Heart right ventricle (tissue), 16 donors: Measurements from ENCODE around the gene NKD2. TPM values are rescaled to one million over a fixed set of nuclear protein-coding genes. Genes with fewer than 3 reads are reported as not detected.

Experiments used
- ATAC-seq, 8 donors: fragments of 200-7000 bp; cut with Tn5 transposase; one replicate each; pipeline ENCODE4 v1.9.1; 2020; ENCODE audit warnings: mild to moderate bottlenecking in 8 of 8, moderate library complexity in 8 of 8, moderate number of reproducible peaks in 1 of 8
- DNase-seq, 2 donors: peaks; one replicate each; pipeline ENCODE4 v3.0.0-alpha.2; 2020
- H3K27ac ChIP-seq, 10 donors: fragments of 200-600 bp; sonication (generic) in 2 of 10; one replicate each; pipeline versions ENCODE4 v1.5.0 to v1.8.0; 2020 to 2022; ENCODE audit warnings: mild to moderate bottlenecking in 3 of 10
- H3K27me3 ChIP-seq, 7 donors: fragments of 200-600 bp; one replicate each; pipeline ENCODE4 v1.8.0; 2021 to 2022; ENCODE audit warnings: mild to moderate bottlenecking in 2 of 7
- H3K36me3 ChIP-seq, 9 donors: fragments of 200-600 bp; sonication (generic) in 1 of 9; one replicate each; pipeline versions ENCODE4 v1.5.0 to v1.8.0; 2020 to 2022; ENCODE audit warnings: mild to moderate bottlenecking in 2 of 9
- H3K4me1 ChIP-seq, 9 donors: fragments of 200-600 bp; sonication (generic) in 1 of 9; one replicate each; pipeline versions ENCODE4 v1.5.0 to v1.8.0; 2020 to 2022; ENCODE audit warnings: mild to moderate bottlenecking in 4 of 9
- H3K4me3 ChIP-seq, 10 donors: fragments of 200-600 bp; sonication (generic) in 2 of 10; one replicate each; pipeline versions ENCODE4 v1.5.0 to v1.8.0; 2020 to 2022; ENCODE audit warnings: mild to moderate bottlenecking in 7 of 10, moderate library complexity in 2 of 10
- H3K9me3 ChIP-seq, 11 donors: fragments of 200-600 bp in 10 of 11; sonication (generic) in 2 of 11; one replicate each; pipeline versions ENCODE4 v1.5.0 to v1.8.0; 2013 to 2022; ENCODE audit warnings: mild to moderate bottlenecking in 2 of 11, control low read depth in 1 of 11, moderate library complexity in 1 of 11
- CTCF ChIP-seq, 9 donors: fragments of 200-600 bp; sonication (generic) in 2 of 9; IDR thresholded peaks; one replicate each; pipeline versions ENCODE4 v1.5.0 to v1.8.0; 2021 to 2022; ENCODE audit warnings: antibody characterized with exemption in 9 of 9, mild to moderate bottlenecking in 5 of 9, moderate library complexity in 1 of 9
- WGBS, 2 donors: extraction: QIAGEN DNeasy Blood & Tissue Kit; methylation state at CpG; one replicate each; pipeline ENCODE4 v1.1.7; 2013; ENCODE audit warnings: inconsistent platforms in 1 of 2; 5-methylcytosine and 5-hydroxymethylcytosine counted together
- intact Hi-C, 10 donors: fragments of 100-400 bp; cut with DNase I; formaldehyde crosslinking; loops; one replicate each; pipeline versions ENCODE4 v1.11.1 to v1.14.2; 2022
- polyA plus RNA-seq, 2 donors: library from polyadenylated mRNA; stranded (reverse); fragments of 200-250 nt; gene quantifications; one replicate each; pipeline ENCODE4 v1.2.3, GENCODE V29; 2013
- total RNA-seq, 10 donors: library from RNA; stranded (reverse); fragmentation: NEBNext Ultra II Directional in 3 of 10; extraction: Animal tissue kit (Norgen Biotek cat#: 25700) in 3 of 10; gene quantifications; one replicate each; pipeline versions ENCODE4 v1.2.1 to v1.2.4, GENCODE V29; 2021 to 2023
- donor health status: Arrhythmogenic right ventricular cardiomyopathy.
- donor health status: ischemic (EF 13 %, LVEDD 7.1; RV severe dilation, severe dysfunction).
- donor health status: healthy with polysubstance abuse.
- donor health status: DM: no; HTN: yes; CAD: no.
- donor health status: DM: no; HTN: no; CAD: no.
- donor health status: ischemic (EF 25% LVEDD 6.9; RV normal size, moderate dysfunction).
- donor health status: ischemic (EF 25% LVEDD 5.7; RV mildly dilated, moderate dysfunction).
- donor health status: healthy.
- donor health status: DM: yes; HTN: yes; CAD: no.
- donor health status: Ischemic cardiomyopathy.
- donor health status: ischemic (EF 35%, LVEDD 5.7; RV mildly dilated, moderate dysfunction).
- donor health status: nonischemic (EF 11% LVEDD 7.7; RV severe dilation, severe dysfunction).
- donor health status: DM: yes; HTN: yes; CAD: no.
- donor health status: PGD.
- donor health status: ischemic (EF 29% LVEDD 5.4; RV normal size, mild dysfunction).
- donor health status: nonischemic (EF 23%, LVEDD 6.1; RV moderate dilation, normal function).

Gene NKD2
- total and polyA plus RNA-seq, 12 donors, result 0.31 to 12.7 (median 1.8) TPM

- Histone ChIP-seq H3K36me3 (peaks cover 0 to 62% (median 20%) of the 10 kb centered on the region in 9 donors), H3K9me3 (no peaks in the 10 kb centered on the region), H3K27ac (peak overlapping the region in 7 of 10 donors; percentile 16 to 79 (median 52)), H3K27me3 (no peaks in the 10 kb centered on the region), H3K4me3 (no peak overlapping the region), H3K4me1 (peaks cover 0 to 38% (median 11%) of the 10 kb centered on the region in 9 donors)
- intact Hi-C loops, result loop anchor here in 2 of 10 donors (10.0 kb wide), 1 partner anchor 84 kb away; no protein-coding TSS in a partner anchor
- 66 to 72% methylated on average over 29 of the region's 29 CpGs for WGBS, 2 donors
- ATAC-seq (peak; percentile 9 to 57 (median 28)), DNase-seq (peak in 1 of 2 donors; percentile 44)
- no peak for TF ChIP-seq CTCF (IDR thresholded peaks at IDR 0.05)
Observed at GRCh38 chr5:1050423-1051365, 42.1 kb downstream of the NKD2 start.

- Histone ChIP-seq H3K4me3 (no peak overlapping the region), H3K27me3 (no peaks in the 10 kb centered on the region), H3K36me3 (peaks cover 0 to 68% (median 26%) of the 10 kb centered on the region in 9 donors), H3K9me3 (no peaks in the 10 kb centered on the region), H3K4me1 (peaks cover 0 to 38% (median 11%) of the 10 kb centered on the region in 9 donors), H3K27ac (peak overlapping the region in 6 of 10 donors; percentile 21 to 79 (median 57))
- no peak for TF ChIP-seq CTCF (IDR thresholded peaks at IDR 0.05)
- ATAC-seq (peak in 1 of 8 donors; percentile 1), DNase-seq (no peak)
- intact Hi-C loops, result loop anchor here in 2 of 10 donors (10.0 kb wide), 1 partner anchor 83 kb away; no protein-coding TSS in a partner anchor
- WGBS, 2 donors, result 80 to 88% methylated on average over 16 of the region's 16 CpGs
Observed at GRCh38 chr5:1051366-1051720, 42.7 kb downstream of the NKD2 start.

- TF ChIP-seq CTCF (IDR thresholded peaks at IDR 0.05), result no peak
- ATAC-seq (no peak), DNase-seq (peak in 1 of 2 donors; percentile 8)
- Histone ChIP-seq H3K4me3 (no peak overlapping the region), H3K27me3 (no peaks in the 10 kb centered on the region), H3K4me1 (peaks cover 0 to 38% (median 11%) of the 10 kb centered on the region in 9 donors), H3K36me3 (peaks cover 0 to 76% (median 32%) of the 10 kb centered on the region in 9 donors), H3K9me3 (no peaks in the 10 kb centered on the region), H3K27ac (peak overlapping the region in 8 of 10 donors; percentile 15 to 79 (median 58))
- intact Hi-C loops, result loop anchor here in 2 of 10 donors (10.0 kb wide), 1 partner anchor 83 kb away; no protein-coding TSS in a partner anchor
- 87 to 94% methylated on average over 17 of the region's 17 CpGs for WGBS, 2 donors
Observed at GRCh38 chr5:1052076-1052475, 43.5 kb downstream of the NKD2 start.

GRCh38 chr5:1052641-1053390 lies 44.2 kb downstream of the NKD2 start:
- Histone ChIP-seq H3K4me1 (peaks cover 0 to 38% (median 11%) of the 10 kb centered on the region in 9 donors), H3K36me3 (peaks cover 0 to 83% (median 39%) of the 10 kb centered on the region in 9 donors), H3K27me3 (no peaks in the 10 kb centered on the region), H3K9me3 (no peaks in the 10 kb centered on the region), H3K27ac (peak overlapping the region in 8 of 10 donors; percentile 15 to 79 (median 58)), H3K4me3 (no peak overlapping the region)
- DNase-seq, result peak in 1 of 2 donors; percentile 57
- peak; percentile 31 to 78 (median 58) for ATAC-seq
- peak in 6 of 9 donors; percentile 5 to 35 (median 26) for TF ChIP-seq CTCF (IDR thresholded peaks at IDR 0.05)
- WGBS, 2 donors, result 61 to 73% methylated on average over 29 of the region's 29 CpGs
- intact Hi-C loops, result loop anchor here in 2 of 10 donors (10.0 kb wide), 1 partner anchor 82 kb away; no protein-coding TSS in a partner anchor
